ENCODE measurements around the gene MT1F.

GRCh38 chr16:56643080-56643778 lies 14.5 kb upstream of the MT1F start:
- TF ChIP-seq POLR2AphosphoS5 (IDR thresholded peaks at IDR 0.05; ENCODE audit: borderline replicate concordance, low read depth, low read length) (no peak), EZH2 (IDR thresholded peaks at IDR 0.05) (no peak)

Measured in SK-N-MC (cell line).